ENCODE data around the gene IL11RA. TPM values are rescaled to one million over a fixed set of nuclear protein-coding genes. Genes with fewer than 3 reads are reported as not detected.
A peak's percentile ranks its signal among the peaks of the same experiment; 100 is the strongest.

IL11RA gene
- total and polyA plus RNA-seq, 2 donors from 2014 or later, result 15.2 to 17.7 TPM

- H3K9me3 ChIP-seq (ENCODE audit: control insufficient read depth in 2 of 3, insufficient read depth in 1 of 3, low read length in 3 of 3), result no peaks in the 10 kb centered on the region
- peaks cover 13% of the 10 kb centered on the region for H3K27me3 ChIP-seq (ENCODE audit: control insufficient read depth, insufficient read depth, low read length)
- intact Hi-C loops (cut with DNase I), result no loop called here
- TF ChIP-seq CTCF (IDR thresholded peaks at IDR 0.05; ENCODE audit: borderline replicate concordance, extremely low read depth, insufficient read depth), result no peak
- H3K4me3 ChIP-seq (ENCODE audit: low read length in 3 of 3), result no peak overlapping the region
- FAIRE-seq (no peak), DNase-seq (no peak)
- no peak overlapping the region for H3K27ac ChIP-seq (ENCODE audit: low read depth in 2 of 2, low read length in 2 of 2)
- H3K4me1 ChIP-seq (ENCODE audit: control insufficient read depth in 2 of 3, insufficient read depth in 2 of 3, low read depth in 1 of 3, low read length in 3 of 3), result peaks cover 0 to 26% (median 2%) of the 10 kb centered on the region in 3 donors
- no peak overlapping the region for H3K9ac ChIP-seq (ENCODE audit: low read length in 3 of 3)
- H3K36me3 ChIP-seq (ENCODE audit: control insufficient read depth in 2 of 3, insufficient read depth in 3 of 3, low read length in 3 of 3), result peaks cover 2 to 7% (median 2%) of the 10 kb centered on the region in 3 donors
Observed at GRCh38 chr9:34633166-34633565, 18.8 kb upstream of the IL11RA start.

- DNase-seq (peak in 4 of 5 donors; percentile 64 to 80 (median 71)), FAIRE-seq (no peak)
- peak; percentile 86 for TF ChIP-seq CTCF (IDR thresholded peaks at IDR 0.05; ENCODE audit: borderline replicate concordance, extremely low read depth, insufficient read depth)
- intact Hi-C loops (cut with DNase I), result no loop called here
- no peaks in the 10 kb centered on the region for H3K9me3 ChIP-seq (ENCODE audit: control insufficient read depth in 2 of 3, insufficient read depth in 1 of 3, low read length in 3 of 3)
- peaks cover 0 to 24% (median 2%) of the 10 kb centered on the region in 3 donors for H3K4me1 ChIP-seq (ENCODE audit: control insufficient read depth in 2 of 3, insufficient read depth in 2 of 3, low read depth in 1 of 3, low read length in 3 of 3)
- no peak overlapping the region for H3K4me3 ChIP-seq (ENCODE audit: low read length in 3 of 3)
- H3K27ac ChIP-seq (ENCODE audit: low read depth in 2 of 2, low read length in 2 of 2), result no peak overlapping the region
- no peak overlapping the region for H3K9ac ChIP-seq (ENCODE audit: low read length in 3 of 3)
- H3K27me3 ChIP-seq (ENCODE audit: control insufficient read depth, insufficient read depth, low read length), result peaks cover 9% of the 10 kb centered on the region
- peaks cover 2 to 7% (median 2%) of the 10 kb centered on the region in 3 donors for H3K36me3 ChIP-seq (ENCODE audit: control insufficient read depth in 2 of 3, insufficient read depth in 3 of 3, low read length in 3 of 3)
Observed at GRCh38 chr9:34633851-34634550, 18.0 kb upstream of the IL11RA start.

GRCh38 chr9:34634551-34635248, 17.3 kb upstream of the IL11RA start:
- intact Hi-C loops (cut with DNase I), result no loop called here
- Histone ChIP-seq H3K4me3 (ENCODE audit: low read length in 3 of 3) (no peak overlapping the region), H3K9me3 (ENCODE audit: control insufficient read depth in 2 of 3, insufficient read depth in 1 of 3, low read length in 3 of 3) (no peaks in the 10 kb centered on the region), H3K27ac (ENCODE audit: low read depth in 2 of 2, low read length in 2 of 2) (no peak overlapping the region), H3K4me1 (ENCODE audit: control insufficient read depth in 2 of 3, insufficient read depth in 2 of 3, low read depth in 1 of 3, low read length in 3 of 3) (peaks cover 0 to 21% (median 2%) of the 10 kb centered on the region in 3 donors), H3K27me3 (ENCODE audit: control insufficient read depth, insufficient read depth, low read length) (peaks cover 4% of the 10 kb centered on the region), H3K36me3 (ENCODE audit: control insufficient read depth in 2 of 3, insufficient read depth in 3 of 3, low read length in 3 of 3) (peaks cover 2 to 7% (median 2%) of the 10 kb centered on the region in 3 donors), H3K9ac (ENCODE audit: low read length in 3 of 3) (no peak overlapping the region)
- DNase-seq (no peak), FAIRE-seq (no peak)
- no peak for TF ChIP-seq CTCF (IDR thresholded peaks at IDR 0.05; ENCODE audit: borderline replicate concordance, extremely low read depth, insufficient read depth)
